Mucosa of gallbladder (tissue), 1 donor: ENCODE results near the gene CROCC2. TPM values are rescaled to one million over a fixed set of nuclear protein-coding genes. Genes with fewer than 3 reads are reported as not detected.

Experiments used
- DNase-seq: peaks from one replicate; pipeline ENCODE4 v3.0.0-alpha.2; 2020; ENCODE audit warnings: low spot score
- total RNA-seq: library from RNA; stranded (reverse); gene quantifications from one replicate; pipeline ENCODE4 v1.2.1, GENCODE V29; 2021
- donor health status: DM: no; HTN: no; CAD: no.

Gene CROCC2
- total RNA-seq, 1 donor from 2014 or later = 0.09 TPM

- DNase-seq = no peak
Observed at GRCh38 chr2:240875228-240876034, 30.7 kb upstream of the CROCC2 start.

- no peak for DNase-seq
Observed at GRCh38 chr2:240876035-240876474, 30.1 kb upstream of the CROCC2 start.

GRCh38 chr2:240876475-240877251, 29.5 kb upstream of the CROCC2 start:
- DNase-seq = peak; percentile 85

GRCh38 chr2:240877460-240878340, 28.4 kb upstream of the CROCC2 start:
- DNase-seq = no peak

GRCh38 chr2:240878341-240878936, 27.7 kb upstream of the CROCC2 start:
- DNase-seq = no peak

- DNase-seq = no peak
Observed at GRCh38 chr2:240879105-240879504, 27.0 kb upstream of the CROCC2 start.

- DNase-seq = no peak
Observed at GRCh38 chr2:240881913-240882312, 24.2 kb upstream of the CROCC2 start.

- DNase-seq = no peak
Observed at GRCh38 chr2:240884221-240884620, 21.9 kb upstream of the CROCC2 start.

- no peak for DNase-seq
Observed at GRCh38 chr2:240884745-240885144, 21.4 kb upstream of the CROCC2 start.

GRCh38 chr2:240885566-240885965, 20.6 kb upstream of the CROCC2 start:
- DNase-seq = no peak

GRCh38 chr2:240886023-240886565, 20.0 kb upstream of the CROCC2 start:
- DNase-seq = no peak

GRCh38 chr2:240886678-240887609, 19.2 kb upstream of the CROCC2 start:
- DNase-seq = no peak

GRCh38 chr2:240887631-240888030, 18.5 kb upstream of the CROCC2 start:
- DNase-seq = no peak

- DNase-seq = no peak
Observed at GRCh38 chr2:240888130-240888889, 17.8 kb upstream of the CROCC2 start.

GRCh38 chr2:240888890-240889573, 17.1 kb upstream of the CROCC2 start:
- no peak for DNase-seq

- DNase-seq = no peak
Observed at GRCh38 chr2:240889601-240890560, 16.3 kb upstream of the CROCC2 start.

- no peak for DNase-seq
Observed at GRCh38 chr2:240890691-240891090, 15.4 kb upstream of the CROCC2 start.
